ENCODE measurements around the gene H2AZ1.

DNA sequence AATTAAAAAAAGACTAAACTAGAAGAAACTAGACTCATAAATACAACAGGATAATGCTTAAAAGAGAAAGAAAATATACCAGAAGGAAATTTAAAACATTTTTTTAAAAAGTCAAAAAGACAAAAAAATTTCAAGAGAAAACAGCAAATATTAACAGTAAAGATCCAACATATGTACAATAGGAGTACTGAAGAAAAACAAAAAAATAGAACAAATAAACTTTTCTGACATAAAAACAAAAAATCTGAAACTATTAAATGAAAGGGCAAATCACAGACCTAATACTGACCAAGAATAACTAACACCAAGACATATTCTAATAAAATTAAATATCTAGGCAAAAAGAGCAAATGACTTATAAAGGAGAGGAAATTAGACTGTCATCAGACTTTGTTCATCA is 15.2 kb downstream of the H2AZ1 start:
- no peak for TF ChIP-seq POLR2AphosphoS5 (IDR thresholded peaks at IDR 0.05; ENCODE audit: low read depth, low read length)
- TF ChIP-seq SIN3A (IDR thresholded peaks at IDR 0.05; ENCODE audit: borderline replicate concordance, insufficient read depth, low read length): no peak
- TF ChIP-seq, protein P1, sequence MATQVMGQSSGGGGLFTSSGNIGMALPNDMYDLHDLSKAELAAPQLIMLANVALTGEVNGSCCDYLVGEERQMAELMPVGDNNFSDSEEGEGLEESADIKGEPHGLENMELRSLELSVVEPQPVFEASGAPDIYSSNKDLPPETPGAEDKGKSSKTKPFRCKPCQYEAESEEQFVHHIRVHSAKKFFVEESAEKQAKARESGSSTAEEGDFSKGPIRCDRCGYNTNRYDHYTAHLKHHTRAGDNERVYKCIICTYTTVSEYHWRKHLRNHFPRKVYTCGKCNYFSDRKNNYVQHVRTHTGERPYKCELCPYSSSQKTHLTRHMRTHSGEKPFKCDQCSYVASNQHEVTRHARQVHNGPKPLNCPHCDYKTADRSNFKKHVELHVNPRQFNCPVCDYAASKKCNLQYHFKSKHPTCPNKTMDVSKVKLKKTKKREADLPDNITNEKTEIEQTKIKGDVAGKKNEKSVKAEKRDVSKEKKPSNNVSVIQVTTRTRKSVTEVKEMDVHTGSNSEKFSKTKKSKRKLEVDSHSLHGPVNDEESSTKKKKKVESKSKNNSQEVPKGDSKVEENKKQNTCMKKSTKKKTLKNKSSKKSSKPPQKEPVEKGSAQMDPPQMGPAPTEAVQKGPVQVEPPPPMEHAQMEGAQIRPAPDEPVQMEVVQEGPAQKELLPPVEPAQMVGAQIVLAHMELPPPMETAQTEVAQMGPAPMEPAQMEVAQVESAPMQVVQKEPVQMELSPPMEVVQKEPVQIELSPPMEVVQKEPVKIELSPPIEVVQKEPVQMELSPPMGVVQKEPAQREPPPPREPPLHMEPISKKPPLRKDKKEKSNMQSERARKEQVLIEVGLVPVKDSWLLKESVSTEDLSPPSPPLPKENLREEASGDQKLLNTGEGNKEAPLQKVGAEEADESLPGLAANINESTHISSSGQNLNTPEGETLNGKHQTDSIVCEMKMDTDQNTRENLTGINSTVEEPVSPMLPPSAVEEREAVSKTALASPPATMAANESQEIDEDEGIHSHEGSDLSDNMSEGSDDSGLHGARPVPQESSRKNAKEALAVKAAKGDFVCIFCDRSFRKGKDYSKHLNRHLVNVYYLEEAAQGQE (IDR thresholded peaks at IDR 0.05; ENCODE audit: insufficient read depth in 1 of 2, low read depth in 2 of 2, low read length in 2 of 2): no peak
- no peak for TF ChIP-seq TAF1 (IDR thresholded peaks at IDR 0.05; ENCODE audit: borderline replicate concordance, insufficient read depth, low read length)
